ENCODE results near the gene CCDC179. TPM values are rescaled to one million over a fixed set of nuclear protein-coding genes. Genes with fewer than 3 reads are reported as not detected.

The CCDC179 gene
- polyA plus RNA-seq, 3 donors from 2014 or later, result not detected

- H3K4me3 Mint-ChIP-seq, result no peak overlapping the region
- peaks cover 0 to 2% (median 0%) of the 10 kb centered on the region in 3 donors for H3K27me3 Mint-ChIP-seq (ENCODE audit: low read depth in 3 of 3)
- peaks cover 4 to 7% (median 5%) of the 10 kb centered on the region in 3 donors for H3K36me3 Mint-ChIP-seq
- no peak overlapping the region for H3K27ac Mint-ChIP-seq
- H3K9me3 Mint-ChIP-seq, result no peaks in the 10 kb centered on the region
- no peaks in the 10 kb centered on the region for H3K4me1 Mint-ChIP-seq
- DNase-seq, result no peak
Observed at GRCh38 chr11:22846726-22847125, 13.5 kb downstream of the CCDC179 start.

GRCh38 chr11:22832315-22833015, 27.8 kb downstream of the CCDC179 start:
- H3K4me3 Mint-ChIP-seq, result no peak overlapping the region

GRCh38 chr11:22830082-22830414, 30.2 kb downstream of the CCDC179 start:
- Mint-ChIP-seq H3K9me3 (no peaks in the 10 kb centered on the region), H3K27ac (peak overlapping the region; percentile 35 to 82 (median 50)), H3K27me3 (ENCODE audit: low read depth in 3 of 3) (peaks cover 0 to 4% (median 2%) of the 10 kb centered on the region in 3 donors), H3K4me1 (peaks cover 14 to 21% of the 10 kb centered on the region in 2 donors), H3K4me3 (peak overlapping the region; percentile 84 to 95 (median 92)), H3K36me3 (peaks cover 0 to 3% (median 0%) of the 10 kb centered on the region in 3 donors)
- no peak for DNase-seq

More at GRCh38 chr11:22832315-22833015, 27.8 kb downstream of the CCDC179 start:
- Mint-ChIP-seq H3K9me3 (no peaks in the 10 kb centered on the region), H3K36me3 (no peaks in the 10 kb centered on the region), H3K4me1 (peaks cover 14 to 21% of the 10 kb centered on the region in 2 donors), H3K27me3 (ENCODE audit: low read depth in 3 of 3) (peaks cover 0 to 6% (median 2%) of the 10 kb centered on the region in 3 donors), H3K27ac (peak overlapping the region in 1 of 6 donors; percentile 5)
- DNase-seq, result no peak

- Mint-ChIP-seq H3K4me1 (peaks cover 14 to 21% of the 10 kb centered on the region in 2 donors), H3K36me3 (peaks cover 0 to 5% (median 3%) of the 10 kb centered on the region in 3 donors), H3K27me3 (ENCODE audit: low read depth in 3 of 3) (peaks cover 0 to 4% (median 2%) of the 10 kb centered on the region in 3 donors), H3K4me3 (peak within 1 kb of the TSS; percentile 84 to 95 (median 92)), H3K9me3 (no peaks in the 10 kb centered on the region), H3K27ac (peak within 1 kb of the TSS; percentile 62 to 88 (median 80))
- peak; percentile 86 to 88 (median 88) for DNase-seq
Observed at GRCh38 chr11:22829231-22830081, 30.8 kb downstream of the CCDC179 start, which contains the start of gene SVIP. Gene SVIP (minus strand): TSS chr11:22829801. CDS start chr11:22829748, 53 bp downstream.

- no peaks in the 10 kb centered on the region for H3K9me3 Mint-ChIP-seq
Observed at GRCh38 chr11:22828373-22828772, 31.9 kb downstream of the CCDC179 start.

GRCh38 chr11:22822203-22822602, 38.1 kb downstream of the CCDC179 start:
- Mint-ChIP-seq H3K4me1 (no peaks in the 10 kb centered on the region), H3K27ac (no peak overlapping the region), H3K9me3 (no peaks in the 10 kb centered on the region)

More at GRCh38 chr11:22828373-22828772, 31.9 kb downstream of the CCDC179 start:
- H3K27ac Mint-ChIP-seq, result peak overlapping the region in 3 of 6 donors; percentile 17 to 78 (median 70)
- DNase-seq, result no peak
- H3K27me3 Mint-ChIP-seq (ENCODE audit: low read depth in 3 of 3), result peaks cover 0 to 3% (median 0%) of the 10 kb centered on the region in 3 donors
- peaks cover 14 to 21% of the 10 kb centered on the region in 2 donors for H3K4me1 Mint-ChIP-seq
- H3K4me3 Mint-ChIP-seq, result peak overlapping the region; percentile 84 to 95 (median 92)
- peaks cover under 1 to 10% (median 8%) of the 10 kb centered on the region in 3 donors for H3K36me3 Mint-ChIP-seq

GRCh38 chr11:22809893-22810292, 50.4 kb downstream of the CCDC179 start:
- Mint-ChIP-seq H3K4me1 (no peaks in the 10 kb centered on the region), H3K9me3 (no peaks in the 10 kb centered on the region), H3K4me3 (no peak overlapping the region), H3K27ac (no peak overlapping the region), H3K36me3 (no peaks in the 10 kb centered on the region), H3K27me3 (ENCODE audit: low read depth in 3 of 3) (no peaks in the 10 kb centered on the region)
- no peak for DNase-seq

More at GRCh38 chr11:22822203-22822602, 38.1 kb downstream of the CCDC179 start:
- Mint-ChIP-seq H3K36me3 (peaks cover 40 to 55% (median 52%) of the 10 kb centered on the region in 3 donors), H3K4me3 (no peak overlapping the region), H3K27me3 (ENCODE audit: low read depth in 3 of 3) (peaks cover 0 to 2% (median 1%) of the 10 kb centered on the region in 3 donors)
- no peak for DNase-seq

- Mint-ChIP-seq H3K27me3 (ENCODE audit: low read depth in 3 of 3) (no peaks in the 10 kb centered on the region), H3K36me3 (no peaks in the 10 kb centered on the region), H3K4me1 (no peaks in the 10 kb centered on the region), H3K27ac (no peak overlapping the region), H3K9me3 (no peaks in the 10 kb centered on the region), H3K4me3 (no peak overlapping the region)
- no peak for DNase-seq
Observed at GRCh38 chr11:22808571-22809197, 51.6 kb downstream of the CCDC179 start.

- H3K9me3 Mint-ChIP-seq, result no peaks in the 10 kb centered on the region
- no peak for DNase-seq
- no peaks in the 10 kb centered on the region for H3K4me1 Mint-ChIP-seq
- H3K36me3 Mint-ChIP-seq, result no peaks in the 10 kb centered on the region
- H3K27me3 Mint-ChIP-seq (ENCODE audit: low read depth in 3 of 3), result no peaks in the 10 kb centered on the region
- H3K27ac Mint-ChIP-seq, result no peak overlapping the region
- H3K4me3 Mint-ChIP-seq, result no peak overlapping the region
Observed at GRCh38 chr11:22807855-22808570, 52.3 kb downstream of the CCDC179 start.

GRCh38 chr11:22807391-22807790, 52.9 kb downstream of the CCDC179 start:
- Mint-ChIP-seq H3K4me1 (no peaks in the 10 kb centered on the region), H3K27me3 (ENCODE audit: low read depth in 3 of 3) (no peaks in the 10 kb centered on the region), H3K4me3 (no peak overlapping the region), H3K27ac (no peak overlapping the region), H3K36me3 (no peaks in the 10 kb centered on the region), H3K9me3 (no peaks in the 10 kb centered on the region)
- no peak for DNase-seq

GRCh38 chr11:22802861-22803260, 57.4 kb downstream of the CCDC179 start:
- no peaks in the 10 kb centered on the region for H3K9me3 Mint-ChIP-seq
- H3K4me1 Mint-ChIP-seq, result no peaks in the 10 kb centered on the region
- H3K4me3 Mint-ChIP-seq, result no peak overlapping the region
- no peak for DNase-seq
- peaks cover 0 to 7% (median 3%) of the 10 kb centered on the region in 3 donors for H3K27me3 Mint-ChIP-seq (ENCODE audit: low read depth in 3 of 3)
- no peaks in the 10 kb centered on the region for H3K36me3 Mint-ChIP-seq
- no peak overlapping the region for H3K27ac Mint-ChIP-seq

- no peak overlapping the region for H3K27ac Mint-ChIP-seq
- DNase-seq, result no peak
- H3K9me3 Mint-ChIP-seq, result no peaks in the 10 kb centered on the region
- no peak overlapping the region for H3K4me3 Mint-ChIP-seq
- H3K27me3 Mint-ChIP-seq (ENCODE audit: low read depth in 3 of 3), result peaks cover 0 to 7% (median 3%) of the 10 kb centered on the region in 3 donors
- no peaks in the 10 kb centered on the region for H3K36me3 Mint-ChIP-seq
- H3K4me1 Mint-ChIP-seq, result no peaks in the 10 kb centered on the region
Observed at GRCh38 chr11:22800482-22800881, 59.8 kb downstream of the CCDC179 start.

- Mint-ChIP-seq H3K36me3 (no peaks in the 10 kb centered on the region), H3K27ac (no peak overlapping the region), H3K4me3 (no peak overlapping the region), H3K4me1 (no peaks in the 10 kb centered on the region), H3K27me3 (ENCODE audit: low read depth in 3 of 3) (peaks cover 0 to 12% (median 5%) of the 10 kb centered on the region in 3 donors), H3K9me3 (no peaks in the 10 kb centered on the region)
- DNase-seq, result no peak
Observed at GRCh38 chr11:22798901-22799300, 61.4 kb downstream of the CCDC179 start.

Data from immature natural killer cell (primary cell).